WTC11 (cell line): ENCODE results near the gene SORCS2. TPM values are rescaled to one million over a fixed set of nuclear protein-coding genes. Genes with fewer than 3 reads are reported as not detected.

Experiments used
- ATAC-seq: fragments of 200-7000 bp; cut with Tn5 transposase; 2 replicates; pipeline ENCODE4 v1.10.0; 2021; ENCODE audit warnings: mild to moderate bottlenecking, moderate library complexity
- CTCF ChIA-PET: fragments of 300-600 bp; sonication (Branson Sonifier 250); formaldehyde crosslinking; loops from one replicate; lab custom pipeline; 2021; ENCODE audit warnings: antibody characterized with exemption; lab: Charles Lee
- POLR2A ChIA-PET: fragments of 350-600 bp; sonication (Branson Sonifier 250); formaldehyde crosslinking; loops from one replicate; lab custom pipeline; 2021; ENCODE audit warnings: antibody characterized with exemption; lab: Charles Lee
- DNase-seq: peaks from one replicate; pipeline ENCODE4 v3.0.0; 2021; ENCODE audit warnings: low spot score
- H3K27ac Mint-ChIP-seq: 2 replicates; pipeline ENCODE4 v1.8.0; 2021; ENCODE audit warnings: mixed read lengths
- H3K27me3 Mint-ChIP-seq: 2 replicates; pipeline ENCODE4 v1.8.0; 2021; ENCODE audit warnings: low read depth, mild to moderate bottlenecking, moderate library complexity, mixed read lengths
- H3K36me3 Mint-ChIP-seq: 2 replicates; pipeline ENCODE4 v1.8.0; 2021; ENCODE audit warnings: mixed read lengths
- H3K4me1 Mint-ChIP-seq: 2 replicates; pipeline ENCODE4 v1.8.0; 2022; ENCODE audit warnings: mixed read lengths
- H3K4me3 Mint-ChIP-seq: 2 replicates; pipeline ENCODE4 v1.8.0; 2021; ENCODE audit warnings: mild to moderate bottlenecking, moderate library complexity, mixed read lengths
- H3K9me3 Mint-ChIP-seq: 2 replicates; pipeline ENCODE4 v1.8.0; 2021; ENCODE audit warnings: mixed read lengths
- ATF1 ChIP-seq: sonication (generic); formaldehyde crosslinking; IDR thresholded peaks from 2 replicates; pipeline ENCODE4 v1.8.1; 2023; ENCODE audit warnings: mild to moderate bottlenecking, moderate library complexity, missing genetic modification reagents
- ATF6 ChIP-seq: sonication (generic); formaldehyde crosslinking; IDR thresholded peaks from 2 replicates; pipeline ENCODE4 v1.8.1; 2023; ENCODE audit warnings: mild to moderate bottlenecking, missing genetic modification reagents
- CBFB ChIP-seq: sonication (generic); formaldehyde crosslinking; IDR thresholded peaks from 2 replicates; pipeline ENCODE4 v1.8.1; 2022; ENCODE audit warnings: mild to moderate bottlenecking, low read depth, missing genetic modification reagents
- HMGXB4 ChIP-seq: sonication (generic); formaldehyde crosslinking; IDR thresholded peaks from 2 replicates; pipeline ENCODE4 v1.8.1; 2023; ENCODE audit warnings: mild to moderate bottlenecking, moderate library complexity, missing genetic modification reagents
- MAX ChIP-seq: sonication (generic); formaldehyde crosslinking; IDR thresholded peaks from 2 replicates; pipeline ENCODE4 v1.8.0; 2022; ENCODE audit warnings: mild to moderate bottlenecking, missing genetic modification reagents
- NFATC4 ChIP-seq: fragments of 250-450 bp; sonication (Bioruptor Pico); IDR thresholded peaks from 2 replicates; pipeline ENCODE4 v1.9.0; 2021; ENCODE audit warnings: mild to moderate bottlenecking
- NFE2L1 ChIP-seq: sonication (generic); formaldehyde crosslinking; IDR thresholded peaks from 2 replicates; pipeline ENCODE4 v1.8.1; 2023; ENCODE audit warnings: missing genetic modification reagents
- NR1H2 ChIP-seq: sonication (generic); formaldehyde crosslinking; IDR thresholded peaks from 2 replicates; pipeline ENCODE4 v1.9.0; 2021; ENCODE audit warnings: mild to moderate bottlenecking, moderate library complexity, missing genetic modification reagents
- NR2C2 ChIP-seq: sonication (generic); formaldehyde crosslinking; IDR thresholded peaks from 2 replicates; pipeline ENCODE4 v1.8.0; 2022; ENCODE audit warnings: mild to moderate bottlenecking, missing genetic modification reagents
- OVOL2 ChIP-seq: fragments of 250-450 bp; sonication (Bioruptor Pico); IDR thresholded peaks from 2 replicates; pipeline ENCODE4 v1.9.0; 2021; ENCODE audit warnings: mild to moderate bottlenecking, borderline replicate concordance
- SMAD3 ChIP-seq: sonication (generic); formaldehyde crosslinking; IDR thresholded peaks from 2 replicates; pipeline ENCODE4 v1.8.0; 2022; ENCODE audit warnings: missing genetic modification reagents, mild to moderate bottlenecking, borderline replicate concordance
- TP53 ChIP-seq: sonication (generic); formaldehyde crosslinking; IDR thresholded peaks from 2 replicates; pipeline ENCODE4 v1.8.1; 2023; ENCODE audit warnings: mild to moderate bottlenecking, missing genetic modification reagents
- USF2 ChIP-seq: sonication (generic); formaldehyde crosslinking; IDR thresholded peaks from 2 replicates; pipeline ENCODE4 v1.8.1; 2023; ENCODE audit warnings: mild to moderate bottlenecking, missing genetic modification reagents, moderate library complexity
- ZBTB43 ChIP-seq: sonication (generic); formaldehyde crosslinking; IDR thresholded peaks from 2 replicates; pipeline ENCODE4 v1.8.1; 2023; ENCODE audit warnings: mild to moderate bottlenecking, missing genetic modification reagents
- total RNA-seq: library from RNA; stranded (reverse); gene quantifications from 3 replicates; pipeline ENCODE4 v1.2.3, GENCODE V29; 2021
- TF ChIP-seq, protein P1 (sequence below): fragments of 250-450 bp; sonication (Bioruptor Pico); IDR thresholded peaks from 2 replicates; pipeline ENCODE4 v1.9.0; 2021; ENCODE audit warnings: mild to moderate bottlenecking
- TF ChIP-seq, protein P2 (sequence below): fragments of 250-450 bp; sonication (Bioruptor Pico); IDR thresholded peaks from 2 replicates; pipeline ENCODE4 v2.1.2; 2022; ENCODE audit warnings: mild to moderate bottlenecking, moderate library complexity
- TF ChIP-seq, protein P3 (sequence below): sonication (generic); formaldehyde crosslinking; IDR thresholded peaks from 2 replicates; pipeline ENCODE4 v1.8.0; 2022; ENCODE audit warnings: mild to moderate bottlenecking, missing genetic modification reagents

The SORCS2 gene
- total RNA-seq, 1 experiment from 2014 or later = 6.6 TPM

DNA sequence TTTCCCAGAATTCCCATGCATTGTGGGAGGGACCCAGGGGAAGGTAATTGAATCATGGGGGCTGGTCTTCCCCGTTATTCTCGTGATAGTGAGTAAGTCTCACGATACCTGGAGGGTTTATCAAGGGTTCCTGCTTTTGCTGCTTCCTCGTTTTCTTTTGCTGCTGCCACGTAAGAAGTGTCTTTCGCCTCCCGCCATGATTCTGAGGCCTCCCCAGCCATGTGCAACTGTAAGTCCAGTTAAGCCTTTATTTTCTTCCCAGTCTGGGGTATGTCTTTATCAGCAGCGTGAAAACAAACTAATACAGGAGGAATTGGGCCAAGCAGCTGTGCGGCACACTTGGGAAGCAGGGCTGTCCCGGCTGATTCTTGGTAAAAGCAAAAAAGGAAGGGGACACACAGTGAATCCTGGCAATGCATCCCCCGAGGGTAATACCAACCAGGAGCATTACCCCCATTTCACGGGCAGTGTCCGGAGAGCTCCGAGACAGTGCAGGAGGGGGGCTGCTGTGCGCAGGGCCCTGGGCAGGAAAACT is 561.7 kb downstream of the SORCS2 start (continued):
- no peak for TF ChIP-seq OVOL2
- TF ChIP-seq ZBTB43 (CRISPR knock-in tag) = no peak
- no peak for TF ChIP-seq HMGXB4 (CRISPR knock-in tag)
- TF ChIP-seq NR1H2 = no peak
- TF ChIP-seq CBFB (CRISPR knock-in tag) = no peak
- no peak for TF ChIP-seq MAX (CRISPR knock-in tag)
- TF ChIP-seq SMAD3 = no peak
- no peak for TF ChIP-seq USF2 (CRISPR knock-in tag)
- TF ChIP-seq ATF1 (CRISPR knock-in tag) = no peak

DNA sequence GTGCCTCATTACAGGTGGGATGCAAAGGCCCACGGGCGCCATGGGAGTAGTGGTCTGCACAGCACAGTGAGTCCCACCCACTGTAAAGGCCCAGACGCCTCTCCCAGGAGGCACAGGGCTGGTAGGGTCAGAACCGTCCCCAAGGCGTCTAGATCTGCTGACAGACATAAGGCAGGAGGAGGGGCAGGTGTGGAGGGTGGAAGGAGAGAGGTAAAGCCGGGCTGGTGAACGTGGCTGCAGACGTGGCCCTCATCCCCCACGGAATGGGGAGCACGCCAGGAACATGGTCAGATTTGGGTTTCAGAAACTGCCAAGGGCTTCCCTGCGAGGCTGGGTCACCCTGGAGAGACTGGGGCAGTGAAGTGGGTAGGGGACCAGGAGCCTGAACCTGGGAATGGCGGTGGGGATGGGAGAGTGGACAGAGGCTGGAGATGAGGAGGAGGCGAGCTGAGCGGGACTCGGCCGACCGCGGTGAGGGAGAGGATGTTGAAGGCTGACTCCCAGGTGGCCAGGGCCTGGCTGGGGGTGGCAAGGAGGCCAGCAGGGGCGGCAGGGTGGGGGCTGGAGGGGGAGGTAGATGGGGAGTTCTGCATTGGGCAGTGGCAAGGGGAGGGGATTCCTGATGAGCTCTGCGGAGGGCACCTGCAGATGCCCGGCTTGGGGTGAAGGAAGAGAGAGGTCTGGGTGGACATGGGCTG is 562.4 kb downstream of the SORCS2 start:
- no peak overlapping the region for H3K27ac Mint-ChIP-seq
- peaks cover 3% of the 10 kb centered on the region for H3K27me3 Mint-ChIP-seq

DNA sequence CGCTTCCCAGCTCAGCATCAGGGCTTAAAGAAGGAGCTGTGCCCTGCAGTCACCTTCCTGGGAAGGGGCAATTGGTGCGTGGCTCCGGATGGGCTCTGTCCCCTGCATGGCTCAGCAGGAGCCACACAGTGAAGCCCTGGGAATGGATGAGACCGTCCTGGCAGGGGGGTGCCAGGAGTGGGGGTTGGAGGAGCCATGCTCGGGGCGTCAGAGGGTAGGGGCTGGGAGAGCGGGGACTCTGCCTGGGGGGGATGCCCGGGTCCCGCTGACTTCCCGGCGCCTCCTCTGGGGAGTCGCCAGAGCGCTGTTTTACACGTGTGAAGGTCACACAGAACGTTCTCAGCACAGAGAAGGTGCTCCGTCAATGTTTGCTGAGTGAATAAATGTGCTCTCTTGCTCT is 563.2 kb downstream of the SORCS2 start:
- Mint-ChIP-seq H3K4me1 (no peaks in the 10 kb centered on the region), H3K27me3 (peaks cover 3% of the 10 kb centered on the region), H3K27ac (no peak overlapping the region), H3K4me3 (no peak overlapping the region), H3K36me3 (no peaks in the 10 kb centered on the region), H3K9me3 (no peaks in the 10 kb centered on the region)
- ATAC-seq (no peak), DNase-seq (no peak)
- ChIA-PET CTCF (interaction anchor here (1.0 to 1.5 kb wide), 3 partner anchors 47 to 232 kb away, joined by 3 to 4 read pairs (median 3); no protein-coding TSS in a partner anchor), POLR2A (no interaction called here)
- TF ChIP-seq, protein P1, sequence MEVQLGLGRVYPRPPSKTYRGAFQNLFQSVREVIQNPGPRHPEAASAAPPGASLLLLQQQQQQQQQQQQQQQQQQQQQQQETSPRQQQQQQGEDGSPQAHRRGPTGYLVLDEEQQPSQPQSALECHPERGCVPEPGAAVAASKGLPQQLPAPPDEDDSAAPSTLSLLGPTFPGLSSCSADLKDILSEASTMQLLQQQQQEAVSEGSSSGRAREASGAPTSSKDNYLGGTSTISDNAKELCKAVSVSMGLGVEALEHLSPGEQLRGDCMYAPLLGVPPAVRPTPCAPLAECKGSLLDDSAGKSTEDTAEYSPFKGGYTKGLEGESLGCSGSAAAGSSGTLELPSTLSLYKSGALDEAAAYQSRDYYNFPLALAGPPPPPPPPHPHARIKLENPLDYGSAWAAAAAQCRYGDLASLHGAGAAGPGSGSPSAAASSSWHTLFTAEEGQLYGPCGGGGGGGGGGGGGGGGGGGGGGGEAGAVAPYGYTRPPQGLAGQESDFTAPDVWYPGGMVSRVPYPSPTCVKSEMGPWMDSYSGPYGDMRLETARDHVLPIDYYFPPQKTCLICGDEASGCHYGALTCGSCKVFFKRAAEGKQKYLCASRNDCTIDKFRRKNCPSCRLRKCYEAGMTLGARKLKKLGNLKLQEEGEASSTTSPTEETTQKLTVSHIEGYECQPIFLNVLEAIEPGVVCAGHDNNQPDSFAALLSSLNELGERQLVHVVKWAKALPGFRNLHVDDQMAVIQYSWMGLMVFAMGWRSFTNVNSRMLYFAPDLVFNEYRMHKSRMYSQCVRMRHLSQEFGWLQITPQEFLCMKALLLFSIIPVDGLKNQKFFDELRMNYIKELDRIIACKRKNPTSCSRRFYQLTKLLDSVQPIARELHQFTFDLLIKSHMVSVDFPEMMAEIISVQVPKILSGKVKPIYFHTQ (CRISPR knock-in tag) = no peak
- no peak for TF ChIP-seq NFE2L1 (CRISPR knock-in tag)
- TF ChIP-seq, protein P2, sequence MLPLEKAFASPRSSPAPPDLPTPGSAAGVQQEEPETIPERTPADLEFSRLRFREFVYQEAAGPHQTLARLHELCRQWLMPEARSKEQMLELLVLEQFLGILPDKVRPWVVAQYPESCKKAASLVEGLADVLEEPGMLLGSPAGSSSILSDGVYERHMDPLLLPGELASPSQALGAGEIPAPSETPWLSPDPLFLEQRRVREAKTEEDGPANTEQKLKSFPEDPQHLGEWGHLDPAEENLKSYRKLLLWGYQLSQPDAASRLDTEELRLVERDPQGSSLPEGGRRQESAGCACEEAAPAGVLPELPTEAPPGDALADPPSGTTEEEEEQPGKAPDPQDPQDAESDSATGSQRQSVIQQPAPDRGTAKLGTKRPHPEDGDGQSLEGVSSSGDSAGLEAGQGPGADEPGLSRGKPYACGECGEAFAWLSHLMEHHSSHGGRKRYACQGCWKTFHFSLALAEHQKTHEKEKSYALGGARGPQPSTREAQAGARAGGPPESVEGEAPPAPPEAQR (CRISPR knock-in tag) = no peak

More for the DNA sequence above, 562.4 kb downstream of the SORCS2 start:
- Mint-ChIP-seq H3K4me3 (no peak overlapping the region), H3K9me3 (no peaks in the 10 kb centered on the region), H3K36me3 (no peaks in the 10 kb centered on the region), H3K4me1 (no peaks in the 10 kb centered on the region)
- ChIA-PET CTCF (interaction anchor here (0.7 to 1.5 kb wide), 4 partner anchors 48 to 233 kb away, joined by 3 to 4 read pairs (median 3); no protein-coding TSS in a partner anchor), POLR2A (no interaction called here)
- TF ChIP-seq NR2C2 (CRISPR knock-in tag) = no peak
- TF ChIP-seq NFATC4 (CRISPR knock-in tag) = no peak
- no peak for TF ChIP-seq ATF6 (CRISPR knock-in tag)
- TF ChIP-seq, protein P3, sequence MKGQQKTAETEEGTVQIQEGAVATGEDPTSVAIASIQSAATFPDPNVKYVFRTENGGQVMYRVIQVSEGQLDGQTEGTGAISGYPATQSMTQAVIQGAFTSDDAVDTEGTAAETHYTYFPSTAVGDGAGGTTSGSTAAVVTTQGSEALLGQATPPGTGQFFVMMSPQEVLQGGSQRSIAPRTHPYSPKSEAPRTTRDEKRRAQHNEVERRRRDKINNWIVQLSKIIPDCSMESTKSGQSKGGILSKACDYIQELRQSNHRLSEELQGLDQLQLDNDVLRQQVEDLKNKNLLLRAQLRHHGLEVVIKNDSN = no peak
- TF ChIP-seq TP53 (CRISPR knock-in tag) = no peak
- no peak for DNase-seq
- no peak for ATAC-seq
